EL (cell line): Measurements from ENCODE around the gene CDK19.
A peak's percentile ranks its signal among the peaks of the same experiment; 100 is the strongest.

Experiments
- DNase-seq: peaks from one replicate; pipeline ENCODE4 v3.0.0-alpha.2; 2016

Gene CDK19

DNA sequence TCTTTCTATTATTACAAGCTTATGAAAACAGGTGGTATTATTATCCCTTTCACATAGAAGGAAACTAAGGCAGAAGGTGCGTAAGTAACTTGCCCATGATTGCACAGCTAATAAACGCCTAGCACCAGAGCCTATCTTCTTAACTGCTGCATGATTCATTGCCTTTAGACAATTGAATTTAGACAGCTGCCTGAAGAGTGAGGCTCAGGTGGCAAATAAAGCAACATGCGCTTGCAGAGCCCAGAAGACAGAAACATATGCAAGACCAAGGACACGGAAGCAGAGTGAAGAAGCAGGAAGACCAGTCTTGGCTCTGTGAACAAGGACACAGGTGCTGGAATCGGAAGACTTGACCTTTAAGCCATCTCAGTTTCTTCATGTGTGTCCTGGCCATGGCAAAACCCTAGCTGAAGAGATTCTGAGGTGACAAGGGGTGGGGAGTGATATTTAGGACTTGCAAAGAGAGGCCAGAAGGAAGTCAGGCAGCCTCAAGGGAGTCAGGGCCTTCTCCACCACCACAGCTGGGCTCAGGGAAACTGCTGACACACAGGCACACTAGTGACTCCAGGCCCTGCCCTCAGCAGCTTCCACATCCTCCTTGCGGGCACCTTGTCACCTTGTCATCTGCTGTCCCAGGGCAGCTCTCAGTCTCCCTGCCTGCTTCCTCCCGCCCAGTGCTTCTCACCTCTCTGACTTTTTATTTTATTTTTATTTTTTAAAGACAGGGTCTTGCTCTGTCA lies 247.1 kb downstream of the CDK19 start:
- no peak for DNase-seq

DNA sequence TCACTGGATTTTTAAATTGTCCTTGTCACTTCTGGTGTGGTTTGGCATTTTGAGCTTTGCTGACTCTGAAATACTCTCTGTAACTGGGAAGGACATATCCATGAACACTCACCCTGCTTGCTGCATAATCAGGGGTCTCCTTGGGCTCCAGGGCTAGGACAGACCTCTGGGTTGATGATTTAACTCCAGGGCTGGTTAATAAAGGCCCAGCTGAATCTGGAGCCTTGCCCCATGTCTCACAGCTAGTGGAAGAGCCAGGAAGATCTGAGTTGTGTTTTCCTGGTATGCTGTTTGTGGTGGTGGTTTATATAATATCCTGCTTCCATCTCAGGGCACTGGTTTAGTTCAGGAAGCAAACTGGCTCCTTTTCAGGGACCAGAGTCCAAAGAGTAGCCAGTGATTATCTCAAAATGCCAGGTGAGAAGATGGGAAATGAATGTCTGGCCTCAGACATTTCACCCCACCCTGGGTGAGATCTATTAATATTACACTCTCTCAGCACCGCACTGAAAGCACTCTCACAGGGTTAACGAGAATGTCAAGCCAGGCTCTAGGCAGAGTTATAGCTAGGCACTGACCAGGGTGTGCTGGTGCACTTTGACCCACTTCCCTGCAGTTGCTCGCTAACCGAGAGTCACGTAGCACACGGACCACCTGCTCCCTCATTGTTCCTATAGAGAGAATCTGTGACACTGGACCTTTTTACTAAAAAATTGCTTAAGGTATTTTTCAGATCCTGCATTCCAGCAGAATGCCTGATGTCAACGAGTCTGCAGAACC lies 248.7 kb downstream of the CDK19 start:
- DNase-seq: peak; percentile 27

DNA sequence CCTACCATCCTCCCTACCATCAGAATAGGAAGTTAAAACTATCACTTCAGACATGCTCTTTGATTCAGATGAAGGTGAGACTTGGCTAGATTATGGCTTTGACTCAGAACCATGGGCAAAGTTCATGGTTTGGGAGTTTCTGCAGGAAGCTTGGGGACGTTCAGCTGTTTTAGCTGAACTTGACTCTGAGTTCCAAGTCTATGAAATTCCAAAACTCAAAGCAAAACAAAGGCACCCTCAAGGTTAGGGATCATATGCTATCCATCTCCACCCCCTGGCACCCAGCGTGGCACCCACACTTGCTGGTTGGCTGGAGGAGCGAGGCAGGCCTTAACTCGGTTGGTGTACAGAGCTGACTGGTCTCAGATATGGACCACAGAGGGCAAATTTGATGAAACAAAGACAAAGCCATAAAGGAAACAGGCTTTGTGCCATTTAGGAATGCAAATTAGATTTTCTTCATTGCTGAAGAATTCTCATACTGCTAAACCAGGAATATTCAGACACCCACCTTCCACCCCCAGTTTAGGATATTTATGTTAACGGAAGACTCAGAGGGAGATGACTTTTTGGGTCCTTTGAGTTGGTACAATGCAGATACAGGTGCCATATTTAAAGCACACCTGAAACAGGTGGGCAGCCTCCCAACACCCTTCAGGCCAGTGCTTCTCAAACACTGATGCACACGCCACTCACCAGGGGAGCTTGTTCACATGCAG lies 250.4 kb downstream of the CDK19 start:
- DNase-seq: no peak

DNA sequence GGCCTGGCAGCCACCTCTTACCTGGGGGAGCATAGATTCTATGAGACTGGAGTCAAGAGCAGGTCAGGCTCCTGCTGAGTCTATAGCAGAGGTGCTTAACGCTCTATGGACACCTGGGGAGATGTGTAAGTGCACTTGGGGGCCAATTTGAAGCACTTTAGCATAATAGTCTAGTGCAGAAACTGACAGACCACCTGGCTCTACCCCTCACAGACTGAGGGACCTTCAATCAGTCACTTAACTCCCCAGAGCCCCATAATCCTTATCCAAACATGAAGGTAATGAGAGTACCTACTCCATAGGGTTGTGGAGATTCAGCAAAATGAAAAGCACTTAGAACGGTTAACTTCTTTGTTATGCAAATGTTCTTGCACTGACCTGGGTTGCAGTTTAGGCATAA lies 251.6 kb downstream of the CDK19 start:
- no peak for DNase-seq

DNA sequence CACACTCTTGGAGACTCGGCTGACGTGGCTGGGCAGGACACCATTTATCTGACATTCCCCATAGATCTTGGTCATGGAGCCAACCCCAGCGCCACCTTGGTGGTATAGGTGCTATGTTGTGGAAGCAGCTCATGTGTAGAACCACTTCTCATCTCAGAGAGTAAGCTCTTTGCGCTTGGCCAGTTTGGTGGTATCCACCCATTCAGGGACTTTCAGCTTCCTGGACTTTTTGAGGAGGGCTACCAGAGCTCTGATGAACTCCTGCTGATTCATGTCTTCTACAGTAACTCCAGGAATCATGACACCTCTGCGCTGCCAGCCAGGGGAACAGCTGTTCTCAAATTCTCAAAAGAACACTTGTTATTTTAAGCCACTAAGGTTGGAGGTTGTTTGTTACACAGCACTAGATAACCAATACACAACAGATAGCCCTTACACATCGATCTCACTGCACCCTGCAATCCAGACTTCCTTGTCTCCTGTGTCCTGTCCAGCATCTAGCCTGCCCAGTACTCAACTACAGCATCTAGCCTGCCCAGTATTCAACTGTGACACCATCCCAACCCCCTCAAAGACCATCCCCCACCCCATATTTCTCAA lies 252.9 kb downstream of the CDK19 start:
- no peak for DNase-seq

DNA sequence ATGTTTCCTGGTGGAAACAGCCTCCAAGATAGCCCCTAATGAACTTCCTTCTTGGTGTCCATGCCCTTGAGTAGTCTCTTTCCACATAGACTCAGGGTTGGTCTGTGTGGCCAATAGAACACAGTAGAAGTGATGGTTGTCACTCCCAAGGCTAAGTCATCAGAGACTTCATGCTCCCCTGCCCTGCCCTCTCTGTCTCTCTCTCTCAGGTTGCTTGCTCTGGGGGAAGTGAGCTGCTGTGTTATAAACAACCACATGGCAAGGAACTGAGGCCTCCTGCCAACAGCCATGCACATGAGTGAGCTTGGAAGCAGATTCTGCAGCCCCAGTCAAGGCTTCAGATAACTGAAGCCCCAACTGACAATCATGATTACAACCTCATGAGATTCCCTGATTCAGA lies 253.6 kb downstream of the CDK19 start:
- DNase-seq: no peak

DNA sequence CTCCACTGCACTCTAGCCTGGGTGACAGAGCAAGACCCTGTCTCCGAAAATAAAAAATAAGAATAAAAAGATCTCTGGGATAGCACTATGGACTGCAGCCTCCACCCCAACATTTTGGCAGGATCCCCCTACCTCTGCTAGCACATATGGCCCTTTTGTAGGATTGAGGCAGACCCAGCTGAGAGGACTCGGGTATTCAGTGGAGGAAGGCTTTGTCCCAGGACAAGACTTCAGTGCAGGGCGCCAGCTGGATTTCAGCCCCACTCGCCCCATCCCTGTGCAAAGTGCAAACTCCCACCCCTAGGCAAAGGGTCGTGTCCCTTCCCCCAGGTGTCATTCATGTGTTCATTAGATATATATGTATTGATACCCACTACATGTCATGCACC lies 254.3 kb downstream of the CDK19 start:
- DNase-seq: no peak

DNA sequence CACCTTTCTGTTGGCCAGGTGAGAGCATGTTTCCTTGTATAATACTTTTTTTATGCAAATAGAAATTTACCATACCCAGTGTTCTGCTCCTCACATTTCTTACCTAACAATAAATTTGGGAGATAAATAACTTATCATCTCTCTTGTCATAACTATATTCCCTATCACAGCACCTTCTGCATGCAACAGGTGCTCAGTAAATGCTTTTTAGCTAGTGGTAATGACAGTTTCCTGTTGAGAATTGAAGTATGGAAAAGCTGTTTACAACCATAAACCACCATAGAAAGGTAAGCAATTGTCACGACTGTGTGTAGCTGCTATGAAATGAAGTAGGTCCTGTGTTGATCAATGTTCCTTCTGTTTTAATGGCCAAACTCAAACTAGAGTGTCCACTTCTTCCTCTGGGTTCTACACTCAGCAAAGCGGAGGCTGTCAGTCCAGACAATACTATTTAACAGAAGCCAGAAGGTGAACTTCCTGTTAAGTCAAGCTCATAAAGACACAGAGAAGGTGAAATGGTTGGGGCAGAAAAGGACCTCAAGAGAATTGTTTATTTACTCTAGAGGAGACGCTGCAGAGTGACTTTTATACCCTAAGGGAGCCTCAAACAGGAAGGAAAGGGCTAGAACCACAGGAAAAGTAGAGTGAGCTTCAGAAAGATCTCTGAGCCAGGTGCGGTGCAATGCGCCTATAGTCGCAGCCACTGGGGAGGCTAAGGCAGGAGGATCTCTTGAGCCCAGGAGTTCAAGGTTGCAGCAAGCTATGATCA lies 254.8 kb downstream of the CDK19 start:
- no peak for DNase-seq
